Spleen (tissue), 7 donors: Measurements from ENCODE around the gene CMSS1.

Experiments used
- CTCF ChIP-seq, 11 experiments: fragments of 200-600 bp in 7 of 11; fragments of 450-650 bp in 4 of 11; sonication (generic) in 4 of 11; IDR thresholded peaks in 8 of 11; conservative IDR thresholded peaks in 3 of 11; 1 replicate in 7 of 11; 2 replicates in 4 of 11; pipeline versions ENCODE4 v1.4.0 to v1.8.0; 2016 to 2021; ENCODE audit warnings: antibody characterized with exemption in 11 of 11, inconsistent platforms in 4 of 11, mild to moderate bottlenecking in 1 of 11
- POLR2A ChIP-seq, 3 donors: fragments of 450-650 bp; IDR thresholded peaks; one replicate each; pipeline ENCODE4 v1.5.1; 2017; ENCODE audit warnings: antibody characterized with exemption in 3 of 3, mild to moderate bottlenecking in 1 of 3
- POLR2AphosphoS5 ChIP-seq, 3 donors: sonication (generic); formaldehyde crosslinking; IDR thresholded peaks; one replicate each; pipeline ENCODE4 v1.5.1; 2017; ENCODE audit warnings: antibody characterized with exemption in 3 of 3
- donor health status: DM: no; HTN: no; CAD: no; lungs with moderate emphysema.
- donor health status: DM: no; HTN: no; CAD: no.
- donor health status: DM: no; HTN: no; CAD: no.

- TF ChIP-seq CTCF (IDR thresholded peaks at IDR 0.05 in 8 of 11, conservative IDR thresholded peaks at IDR 0.05 in 3 of 11): no peak
- TF ChIP-seq POLR2AphosphoS5 (IDR thresholded peaks at IDR 0.05): no peak
- no peak for TF ChIP-seq POLR2A (IDR thresholded peaks at IDR 0.05)
These were observed 16.0 kb downstream of the CMSS1 start for GRCh38 chr3:99833617-99834205.
